Measurements from ENCODE around the gene BDH2.

BDH2 gene

DNA sequence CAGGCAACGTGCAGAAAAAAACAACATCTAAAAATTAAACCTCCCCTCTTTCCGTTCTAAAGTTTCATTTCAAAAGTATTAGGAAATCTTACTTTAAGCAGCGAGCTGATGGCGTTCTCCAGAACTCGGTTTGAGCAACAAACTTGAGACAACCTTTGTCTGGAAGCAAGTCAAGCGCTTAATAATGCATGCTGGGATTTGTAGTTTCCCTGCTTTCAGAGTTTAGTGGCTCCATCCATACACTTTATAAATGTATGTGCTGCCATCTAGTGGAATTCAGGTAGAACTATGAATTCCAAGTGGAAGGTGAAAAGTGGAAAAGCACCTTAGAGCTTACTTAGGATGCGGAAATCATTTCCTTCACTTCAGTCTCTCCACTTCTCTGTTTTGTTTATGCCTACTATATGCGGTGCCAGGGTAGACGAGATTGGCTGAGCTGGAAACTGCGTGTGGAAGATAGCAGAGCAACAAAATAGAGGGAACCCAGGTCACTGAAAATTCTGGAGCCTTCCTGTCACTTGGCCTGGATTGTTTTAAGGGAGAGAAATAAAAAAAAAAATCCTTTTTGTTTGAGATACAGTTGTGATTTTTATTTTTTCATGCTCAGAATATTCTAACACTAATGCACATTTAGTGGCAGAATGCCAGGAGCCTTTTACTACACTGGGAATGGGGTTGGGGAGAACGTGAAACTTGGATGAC, at the start of gene BDH2:
BDH2 (minus strand) TSS at position 144 of the 702 bp plus-strand sequence. CDS start 3,580 bp downstream, outside the sequence.
- DNase-seq (ENCODE audit: low read depth): peak; percentile 89
- H3K4me3 ChIP-seq (ENCODE audit: low read depth, low read length): peak within 1 kb of the TSS; percentile 66
- TF ChIP-seq MYC (IDR thresholded peaks at IDR 0.05; ENCODE audit: low read depth, low read length) (no peak), POLR2A (IDR thresholded peaks at IDR 0.05; ENCODE audit: extremely low read depth, insufficient read length) (no peak)
- TF ChIP-seq, protein P1, sequence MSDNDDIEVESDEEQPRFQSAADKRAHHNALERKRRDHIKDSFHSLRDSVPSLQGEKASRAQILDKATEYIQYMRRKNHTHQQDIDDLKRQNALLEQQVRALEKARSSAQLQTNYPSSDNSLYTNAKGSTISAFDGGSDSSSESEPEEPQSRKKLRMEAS (IDR thresholded peaks at IDR 0.05; ENCODE audit: low read depth, low read length): no peak
- TF ChIP-seq, protein P2, sequence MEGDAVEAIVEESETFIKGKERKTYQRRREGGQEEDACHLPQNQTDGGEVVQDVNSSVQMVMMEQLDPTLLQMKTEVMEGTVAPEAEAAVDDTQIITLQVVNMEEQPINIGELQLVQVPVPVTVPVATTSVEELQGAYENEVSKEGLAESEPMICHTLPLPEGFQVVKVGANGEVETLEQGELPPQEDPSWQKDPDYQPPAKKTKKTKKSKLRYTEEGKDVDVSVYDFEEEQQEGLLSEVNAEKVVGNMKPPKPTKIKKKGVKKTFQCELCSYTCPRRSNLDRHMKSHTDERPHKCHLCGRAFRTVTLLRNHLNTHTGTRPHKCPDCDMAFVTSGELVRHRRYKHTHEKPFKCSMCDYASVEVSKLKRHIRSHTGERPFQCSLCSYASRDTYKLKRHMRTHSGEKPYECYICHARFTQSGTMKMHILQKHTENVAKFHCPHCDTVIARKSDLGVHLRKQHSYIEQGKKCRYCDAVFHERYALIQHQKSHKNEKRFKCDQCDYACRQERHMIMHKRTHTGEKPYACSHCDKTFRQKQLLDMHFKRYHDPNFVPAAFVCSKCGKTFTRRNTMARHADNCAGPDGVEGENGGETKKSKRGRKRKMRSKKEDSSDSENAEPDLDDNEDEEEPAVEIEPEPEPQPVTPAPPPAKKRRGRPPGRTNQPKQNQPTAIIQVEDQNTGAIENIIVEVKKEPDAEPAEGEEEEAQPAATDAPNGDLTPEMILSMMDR (IDR thresholded peaks at IDR 0.05; ENCODE audit: low read depth, low read length): peak; percentile 48

DNA sequence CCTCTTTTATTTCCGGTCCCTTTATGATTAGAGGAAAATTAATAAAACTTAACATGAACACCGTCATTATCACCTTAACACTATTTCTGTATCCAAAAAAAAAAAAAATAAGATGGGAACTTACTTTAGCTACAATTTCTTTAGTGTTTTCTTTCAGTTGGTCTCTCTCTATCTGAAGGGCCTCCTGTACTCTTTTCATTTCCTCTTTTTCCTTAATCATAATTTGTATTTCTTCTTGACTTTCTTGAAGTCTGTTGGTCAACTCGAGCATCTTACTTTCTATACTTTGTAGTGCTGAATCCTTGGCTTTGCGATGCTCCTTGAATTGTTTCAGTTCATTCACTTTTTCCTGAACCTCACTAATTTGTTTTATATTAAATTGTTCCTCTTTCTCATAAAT, 45.3 kb upstream of the BDH2 start:
- H3K4me3 ChIP-seq (ENCODE audit: low read depth, low read length): no peak overlapping the region
- DNase-seq (ENCODE audit: low read depth): no peak
- TF ChIP-seq, protein P2 (IDR thresholded peaks at IDR 0.05; ENCODE audit: low read depth, low read length): no peak
- TF ChIP-seq POLR2A (IDR thresholded peaks at IDR 0.05; ENCODE audit: extremely low read depth, insufficient read length) (no peak), MYC (IDR thresholded peaks at IDR 0.05; ENCODE audit: low read depth, low read length) (no peak)
- TF ChIP-seq, protein P1 (IDR thresholded peaks at IDR 0.05; ENCODE audit: low read depth, low read length): no peak

DNA sequence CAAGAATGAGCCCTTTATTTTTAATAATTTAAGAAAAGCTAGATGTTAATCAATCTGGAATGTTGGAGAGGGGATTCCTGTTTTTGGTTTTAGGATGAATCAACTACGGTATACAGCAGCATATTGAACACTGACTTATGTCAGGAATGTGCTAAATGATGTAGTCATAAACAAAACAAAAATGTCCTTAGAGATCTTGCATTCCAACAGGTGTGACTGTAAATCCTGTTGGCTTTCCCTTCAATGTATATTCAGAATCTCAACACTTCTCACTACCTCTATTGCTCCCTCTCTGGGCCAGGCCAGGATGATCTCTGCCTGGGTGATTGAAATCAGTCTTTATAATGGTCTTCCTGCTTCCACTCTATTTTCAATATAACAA, 37.8 kb upstream of the BDH2 start:
- no peak overlapping the region for H3K4me3 ChIP-seq (ENCODE audit: low read depth, low read length)
- no peak for DNase-seq (ENCODE audit: low read depth)
- TF ChIP-seq MYC (IDR thresholded peaks at IDR 0.05; ENCODE audit: low read depth, low read length) (no peak), POLR2A (IDR thresholded peaks at IDR 0.05; ENCODE audit: extremely low read depth, insufficient read length) (no peak)
- TF ChIP-seq, protein P2 (IDR thresholded peaks at IDR 0.05; ENCODE audit: low read depth, low read length): no peak
- TF ChIP-seq, protein P1 (IDR thresholded peaks at IDR 0.05; ENCODE audit: low read depth, low read length): no peak

DNA sequence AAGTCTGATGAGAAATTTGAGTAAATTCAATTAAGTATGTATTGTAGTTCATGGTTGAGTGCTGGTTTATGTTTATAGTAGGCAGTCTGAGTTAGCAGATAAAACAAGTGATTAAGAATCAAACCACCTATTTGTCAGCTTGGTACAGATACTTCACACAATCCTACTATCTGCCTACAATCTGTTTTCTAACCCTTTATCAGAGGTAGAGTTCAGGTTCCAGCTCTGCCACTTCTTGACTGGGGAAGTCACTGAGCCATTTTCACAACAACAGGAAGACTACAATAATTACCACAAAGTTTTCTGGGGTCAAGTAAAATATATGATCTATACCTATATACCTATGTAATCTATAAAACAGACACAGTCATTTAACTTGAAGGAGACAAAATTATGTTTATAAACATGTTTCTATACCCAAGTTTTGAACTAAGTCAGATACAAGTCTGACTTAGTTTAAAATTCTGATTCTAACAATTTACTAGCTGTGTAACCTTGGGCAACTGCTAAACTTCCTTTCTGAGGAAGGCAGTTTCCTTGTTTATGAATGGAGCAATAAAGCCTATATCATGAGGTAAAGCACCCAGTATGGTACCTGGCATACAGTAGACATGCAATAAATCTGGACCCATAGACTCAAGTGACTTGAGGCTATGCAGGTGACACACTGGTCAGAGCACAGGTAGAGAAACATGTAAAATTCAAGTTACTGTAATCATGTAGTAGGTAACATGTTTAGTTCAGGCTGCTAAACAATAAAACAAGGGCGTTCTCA, 37.2 kb upstream of the BDH2 start:
- DNase-seq (ENCODE audit: low read depth): no peak
- H3K4me3 ChIP-seq (ENCODE audit: low read depth, low read length): no peak overlapping the region
- TF ChIP-seq POLR2A (IDR thresholded peaks at IDR 0.05; ENCODE audit: extremely low read depth, insufficient read length) (no peak), MYC (IDR thresholded peaks at IDR 0.05; ENCODE audit: low read depth, low read length) (no peak)
- TF ChIP-seq, protein P2 (IDR thresholded peaks at IDR 0.05; ENCODE audit: low read depth, low read length): no peak
- TF ChIP-seq, protein P1 (IDR thresholded peaks at IDR 0.05; ENCODE audit: low read depth, low read length): no peak

DNA sequence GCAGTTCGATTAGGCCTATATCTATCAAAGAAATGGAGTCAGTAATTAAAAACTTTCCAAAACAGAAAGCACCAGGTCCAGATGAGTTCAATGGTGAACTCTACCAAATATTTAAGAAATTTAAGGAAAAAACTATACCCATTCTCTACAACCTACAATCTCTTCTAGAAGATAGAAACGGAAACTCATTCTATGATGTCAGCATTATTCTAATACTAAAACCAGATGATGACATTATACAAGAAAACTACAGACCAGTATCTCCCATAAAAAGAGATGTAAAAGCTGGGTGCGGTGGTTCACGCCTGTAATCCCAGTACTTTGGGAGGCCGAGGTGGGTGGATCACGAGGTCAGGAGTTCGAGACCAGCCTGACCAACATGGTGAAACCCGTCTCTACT, 29.5 kb upstream of the BDH2 start:
- DNase-seq (ENCODE audit: low read depth): no peak
- TF ChIP-seq MYC (IDR thresholded peaks at IDR 0.05; ENCODE audit: low read depth, low read length) (no peak), POLR2A (IDR thresholded peaks at IDR 0.05; ENCODE audit: extremely low read depth, insufficient read length) (no peak)
- TF ChIP-seq, protein P1 (IDR thresholded peaks at IDR 0.05; ENCODE audit: low read depth, low read length): no peak
- TF ChIP-seq, protein P2 (IDR thresholded peaks at IDR 0.05; ENCODE audit: low read depth, low read length): no peak
- H3K4me3 ChIP-seq (ENCODE audit: low read depth, low read length): no peak overlapping the region
